ENCODE results near the gene VPS33B. TPM values are rescaled to one million over a fixed set of nuclear protein-coding genes. Genes with fewer than 3 reads are reported as not detected.

The VPS33B gene
- total RNA-seq, 1 experiment from 2014 or later = 16.3 TPM

- H3K9me3 Mint-ChIP-seq = peaks cover 7 to 12% of the 10 kb centered on the region in 2 experiments
- H3K79me1 ChIP-seq (ENCODE audit: insufficient read depth, low read depth, low read length, poor library complexity, severe bottlenecking) = no peaks in the 10 kb centered on the region
- no peak overlapping the region for H2BK120ac ChIP-seq (ENCODE audit: low read depth, low read length, poor library complexity, severe bottlenecking)
- no peak overlapping the region for H2BK15ac ChIP-seq (ENCODE audit: low read depth, low read length)
- no peak overlapping the region for H3K4ac ChIP-seq (ENCODE audit: low read depth, low read length)
- no CpG with 5 or more reads among the region's 2 CpGs for WGBS (ENCODE audit: extremely low coverage, insufficient read length, low lambda C conversion rate)
- no peak overlapping the region for H2BK20ac ChIP-seq (ENCODE audit: low read depth, low read length, poor library complexity, severe bottlenecking)
- no peaks in the 10 kb centered on the region for H3K23me2 ChIP-seq (ENCODE audit: insufficient read length, low read depth, low read length, poor library complexity, severe bottlenecking)
- H3K27ac Mint-ChIP-seq = no peak overlapping the region; a peak in 1 of 7 replicates
- H3T11ph ChIP-seq (ENCODE audit: low read length) = no peak overlapping the region
- no peak overlapping the region for H3K9ac ChIP-seq (ENCODE audit: extremely low read depth, insufficient read length, low read length)
- H3K14ac ChIP-seq (ENCODE audit: insufficient read depth, low read length) = no peak overlapping the region
- H3K4me2 ChIP-seq (ENCODE audit: insufficient read depth, insufficient read length, low read length) = no peak overlapping the region
- no peak overlapping the region for H4K91ac ChIP-seq (ENCODE audit: insufficient read length, low read depth, low read length)
- H3K9me3 ChIP-seq (ENCODE audit: control insufficient read depth, low read depth, low read length) = peaks cover 4% of the 10 kb centered on the region
- H3K18ac ChIP-seq (ENCODE audit: insufficient read length, low read depth, low read length) = no peak overlapping the region
- H4K5ac ChIP-seq (ENCODE audit: insufficient read length, low read depth, low read length) = no peak overlapping the region
- H3K23ac ChIP-seq (ENCODE audit: insufficient read length, low read depth, low read length) = no peak overlapping the region
- no peak overlapping the region for H2BK12ac ChIP-seq (ENCODE audit: insufficient read length, low read depth, low read length)
- H3K36me3 Mint-ChIP-seq (ENCODE audit: insufficient read depth in 1 of 3, low read depth in 3 of 3) = peaks cover 0 to 12% (median 3%) of the 10 kb centered on the region in 3 experiments; a peak in 4 of 7 replicates
- H3K4me1 Mint-ChIP-seq = peaks cover 0 to 2% of the 10 kb centered on the region in 2 experiments; a peak in 1 of 4 replicates
- no peak overlapping the region for H2AK5ac ChIP-seq (ENCODE audit: insufficient read length, low read length)
- no peak for DNase-seq
- H4K8ac ChIP-seq (replicated peaks; ENCODE audit: insufficient read length, low read depth, low read length) = no peak overlapping the region
- H3K27me3 ChIP-seq (ENCODE audit: insufficient read depth, low read length) = no peaks in the 10 kb centered on the region
- H4K20me1 ChIP-seq (ENCODE audit: control insufficient read depth, insufficient read depth, insufficient read length) = no peaks in the 10 kb centered on the region
- H3K27me3 Mint-ChIP-seq (ENCODE audit: low read depth) = peaks cover 2% of the 10 kb centered on the region
- H2AFZ ChIP-seq (ENCODE audit: low read length) = no peak overlapping the region
- TF ChIP-seq CTCF (conservative IDR thresholded peaks at IDR 0.05) = no peak
- no peak overlapping the region for H3K4me3 Mint-ChIP-seq
- no peak overlapping the region for H2BK5ac ChIP-seq (ENCODE audit: insufficient read length, low read length)
- H3K4me1 ChIP-seq (ENCODE audit: insufficient read depth, low read length) = no peaks in the 10 kb centered on the region
- no peaks in the 10 kb centered on the region; the same call in 1 of the 2 replicates for H3K79me2 ChIP-seq (ENCODE audit: insufficient read depth, low read length)
- H3K27ac ChIP-seq (ENCODE audit: insufficient read length, low read depth, low read length) = no peak overlapping the region
- no peak overlapping the region for H3K56ac ChIP-seq (ENCODE audit: insufficient read length, low read depth, low read length)
Observed at GRCh38 chr15:91065505-91065904, 43.1 kb upstream of the VPS33B start.

Data from H9 (cell line).